ENCODE data around the gene TTC22.

DNA sequence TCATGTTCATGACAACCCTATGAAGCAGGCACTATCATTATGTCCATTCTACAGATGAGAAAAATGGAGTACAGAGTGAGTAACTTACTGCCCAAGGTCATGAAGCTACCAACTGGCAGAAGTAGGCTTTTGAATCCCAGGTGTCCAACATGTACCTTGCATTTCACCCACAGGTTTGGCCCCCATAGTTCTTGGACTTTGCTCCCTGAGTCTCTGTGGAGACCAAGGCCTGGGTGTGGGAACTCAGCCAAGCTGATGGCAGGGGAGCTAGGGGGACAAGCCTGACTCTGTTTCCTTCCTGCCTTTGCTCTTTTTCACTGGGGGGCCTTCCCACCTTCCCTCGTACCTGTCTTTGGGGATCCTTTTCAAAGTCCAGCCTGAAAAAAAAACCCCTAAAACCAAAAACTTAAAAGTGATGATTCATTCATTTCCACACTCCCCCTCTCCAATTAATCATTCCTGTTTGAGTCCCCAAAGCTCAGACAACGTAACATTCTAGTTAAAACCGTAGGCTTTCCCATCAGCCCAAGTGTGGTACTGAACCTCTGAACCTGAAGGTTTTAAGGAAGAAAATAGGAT, 8.5 kb upstream of the TTC22 start:
- TF ChIP-seq GATA3 (IDR thresholded peaks at IDR 0.05; ENCODE audit: low read depth, low read length) = no peak
- no peak for TF ChIP-seq GATA2 (IDR thresholded peaks at IDR 0.05; ENCODE audit: low read depth, low read length)
